Ovary (tissue), 9 donors: ENCODE measurements around the gene TAOK2. TPM values are rescaled to one million over a fixed set of nuclear protein-coding genes. Genes with fewer than 3 reads are reported as not detected.
"Not testable (repeated sequence)": the region's sequence is repeated elsewhere in the genome, so short reads cannot be mapped to it uniquely, and the experiment has no call there.

Experiments
- DNase-seq, 5 donors: peaks; one replicate each; pipeline ENCODE4 v3.0.0-alpha.2; 2019 to 2020
- H3K27ac ChIP-seq, 2 donors: fragments of 200-600 bp; one replicate each; pipeline versions ENCODE4 v1.5.1 to v1.8.0; 2019 to 2022
- H3K27me3 ChIP-seq: fragments of 200-600 bp; one replicate; pipeline ENCODE4 v1.8.0; 2022
- H3K36me3 ChIP-seq: fragments of 200-600 bp; sonication (generic); one replicate; pipeline ENCODE4 v1.5.1; 2019
- H3K4me1 ChIP-seq: one replicate; pipeline ENCODE4 v1.8.1; 2013; ENCODE audit warnings: mild to moderate bottlenecking, moderate library complexity; ENCODE audit not compliant: insufficient read depth
- H3K4me3 ChIP-seq: fragments of 200-600 bp; sonication (generic); one replicate; pipeline ENCODE4 v1.5.1; 2017
- H3K9me3 ChIP-seq, 2 donors: fragments of 200-600 bp in 1 of 2; sonication (generic) in 1 of 2; one replicate each; pipeline versions ENCODE4 v1.5.1 to v1.8.1; 2013 to 2019; ENCODE audit warnings: mild to moderate bottlenecking in 1 of 2, moderate library complexity in 1 of 2
- CTCF ChIP-seq, 3 donors: fragments of 450-650 bp in 2 of 3; fragments of 200-600 bp in 1 of 3; IDR thresholded peaks; one replicate each; pipeline versions ENCODE4 v1.5.1 to v1.8.0; 2016 to 2022; ENCODE audit warnings: antibody characterized with exemption in 3 of 3, mild to moderate bottlenecking in 1 of 3
- EP300 ChIP-seq: sonication (generic); formaldehyde crosslinking; IDR thresholded peaks from one replicate; pipeline ENCODE4 v1.6.1; 2017; ENCODE audit warnings: antibody characterized with exemption
- POLR2A ChIP-seq: fragments of 450-650 bp; IDR thresholded peaks from one replicate; pipeline ENCODE4 v1.6.1; 2017; ENCODE audit warnings: antibody characterized with exemption, mild to moderate bottlenecking, moderate library complexity
- WGBS, 3 donors: extraction: QIAGEN DNeasy Blood & Tissue Kit in 1 of 3; methylation state at CpG; one replicate each; pipeline versions ENCODE4 v1.1.5 to v1.1.7; 2013 to 2017; 5-methylcytosine and 5-hydroxymethylcytosine counted together
- intact Hi-C, 4 donors: fragments of 100-400 bp; cut with DNase I; formaldehyde crosslinking; loops; one replicate each; pipeline versions ENCODE4 v1.11.0 to v1.15.1; 2022 to 2023
- polyA plus RNA-seq, 2 donors: library from polyadenylated mRNA; stranded (reverse); fragments of 200-250 nt in 1 of 2; fragments of 350-450 nt in 1 of 2; fragmentation: Illumina TruSeq in 1 of 2; extraction: RNeasy Lipid Tissue Mini Kit (QIAGEN cat#74804) in 1 of 2; gene quantifications; one replicate each; pipeline ENCODE4 v1.2.3, GENCODE V29; 2013 to 2014
- total RNA-seq, 7 donors: library from RNA; depleted of rRNA in 2 of 7; stranded (reverse); fragments of >200 nt in 2 of 7; fragmentation: NEBNext Ultra II Directional in 3 of 7; extraction: Animal tissue kit (Norgen Biotek cat#: 25700) in 3 of 7; gene quantifications; one replicate each; pipeline versions ENCODE4 v1.1.0 to v1.2.4, GENCODE V29; 2016 to 2023
- donor health status: DM: no; HTN: no; CAD: no; lungs with moderate emphysema.
- donor health status: DM: no; HTN: no; CAD: no.
- donor health status: Bipolar disorder and iron deficiency.
- donor health status: DM: yes; HTN: yes; CAD: no.
- donor health status: DM: no; HTN: no; CAD: no.
- donor health status: DM: yes; HTN: yes; CAD: no.

Gene TAOK2
- total and polyA plus RNA-seq, 9 donors: 19.4 to 54.0 (median 39.1) TPM

GRCh38 chr16:30031477-30031918 is 57.8 kb downstream of the TAOK2 start:
- H3K9me3 ChIP-seq: no peaks in the 10 kb centered on the region
- H3K27me3 ChIP-seq: peaks cover 3% of the 10 kb centered on the region
- intact Hi-C loops: loop anchor here in 1 of 4 donors (10.0 kb wide), 1 partner anchor 337 kb away; no protein-coding TSS in a partner anchor
- DNase-seq: no peak
- H3K4me1 ChIP-seq: no peaks in the 10 kb centered on the region
- H3K36me3 ChIP-seq: no peaks in the 10 kb centered on the region
- H3K27ac ChIP-seq: no peak overlapping the region
- no peak overlapping the region for H3K4me3 ChIP-seq
- TF ChIP-seq CTCF (IDR thresholded peaks at IDR 0.05): no peak
- TF ChIP-seq POLR2A: no peak
- no peak for TF ChIP-seq EP300
- 21 to 26% (median 21%) methylated on average over 11 of the region's 11 CpGs for WGBS, 3 donors

GRCh38 chr16:30032083-30032819 is 58.6 kb downstream of the TAOK2 start:
- intact Hi-C loops: loop anchor here in 1 of 4 donors (10.0 kb wide), 1 partner anchor 337 kb away; no protein-coding TSS in a partner anchor
- Histone ChIP-seq H3K4me1 (no peaks in the 10 kb centered on the region), H3K27ac (no peak overlapping the region), H3K36me3 (no peaks in the 10 kb centered on the region), H3K27me3 (peaks cover 3% of the 10 kb centered on the region), H3K9me3 (no peaks in the 10 kb centered on the region), H3K4me3 (no peak overlapping the region)
- 18 to 23% (median 22%) methylated on average over 12 of the region's 12 CpGs for WGBS, 3 donors
- DNase-seq: peak in 4 of 5 donors; percentile 36 to 51 (median 47)
- TF ChIP-seq CTCF (IDR thresholded peaks at IDR 0.05) (peak; percentile 46 to 50 (median 47)), EP300 (no peak), POLR2A (no peak)

GRCh38 chr16:30033270-30033669 is 59.6 kb downstream of the TAOK2 start:
- TF ChIP-seq EP300: no peak
- TF ChIP-seq POLR2A: no peak
- TF ChIP-seq CTCF (IDR thresholded peaks at IDR 0.05): no peak
- Histone ChIP-seq H3K4me1 (no peaks in the 10 kb centered on the region), H3K36me3 (no peaks in the 10 kb centered on the region), H3K4me3 (no peak overlapping the region), H3K27ac (no peak overlapping the region), H3K9me3 (no peaks in the 10 kb centered on the region), H3K27me3 (peaks cover 3% of the 10 kb centered on the region)
- no peak for DNase-seq
- 42 to 65% (median 45%) methylated on average over 7 of the region's 7 CpGs for WGBS, 3 donors
- intact Hi-C loops: loop anchor here in 1 of 4 donors (10.0 kb wide), 1 partner anchor 338 kb away; no protein-coding TSS in a partner anchor

GRCh38 chr16:30040221-30040620 is 66.6 kb downstream of the TAOK2 start:
- Histone ChIP-seq H3K36me3 (no peaks in the 10 kb centered on the region), H3K27ac (no peak overlapping the region), H3K27me3 (no peaks in the 10 kb centered on the region), H3K9me3 (no peaks in the 10 kb centered on the region), H3K4me1 (no peaks in the 10 kb centered on the region), H3K4me3 (no peak overlapping the region)
- intact Hi-C loops: no loop called here
- no peak for DNase-seq
- TF ChIP-seq POLR2A (no peak), CTCF (IDR thresholded peaks at IDR 0.05) (no peak), EP300 (no peak)
- 66 to 76% (median 74%) methylated on average over 5 of the region's 5 CpGs for WGBS, 3 donors

GRCh38 chr16:30040690-30041089 is 67.0 kb downstream of the TAOK2 start:
- H3K27me3 ChIP-seq, H3K9me3 ChIP-seq, H3K4me3 ChIP-seq, intact Hi-C loops, H3K4me1 ChIP-seq, H3K27ac ChIP-seq, H3K36me3 ChIP-seq, DNase-seq: not testable (repeated sequence)
- WGBS, 3 donors: 70 to 75% (median 72%) methylated on average over 5 of the region's 5 CpGs
